VCaP (cell line): Measurements from ENCODE around the gene CHRM2.

Experiments
- H3K27ac ChIP-seq: fragments of 450-650 bp; 2 replicates; pipeline ENCODE4 v1.5.1; 2017
- CTCF ChIP-seq: fragments of 450-650 bp; conservative IDR thresholded peaks from 2 replicates; pipeline ENCODE4 v1.5.1; 2017; ENCODE audit warnings: mild to moderate bottlenecking, moderate library complexity

The CHRM2 gene

GRCh38 chr7:136940917-136941316, 72.5 kb downstream of the CHRM2 start:
- no peak overlapping the region for H3K27ac ChIP-seq
- TF ChIP-seq CTCF = no peak

GRCh38 chr7:136941816-136942215, 73.4 kb downstream of the CHRM2 start:
- H3K27ac ChIP-seq = no peak overlapping the region
- TF ChIP-seq CTCF = no peak

GRCh38 chr7:136942401-136942800, 73.9 kb downstream of the CHRM2 start:
- no peak for TF ChIP-seq CTCF
- no peak overlapping the region for H3K27ac ChIP-seq

- TF ChIP-seq CTCF = no peak
- H3K27ac ChIP-seq = no peak overlapping the region
Observed at GRCh38 chr7:136942994-136943393, 74.5 kb downstream of the CHRM2 start.

GRCh38 chr7:136947347-136947746, 78.9 kb downstream of the CHRM2 start:
- H3K27ac ChIP-seq = peak overlapping the region; percentile 34
- TF ChIP-seq CTCF = no peak

- TF ChIP-seq CTCF = no peak
Observed at GRCh38 chr7:136950331-136950730, 81.9 kb downstream of the CHRM2 start.

GRCh38 chr7:136953386-136953785, 84.9 kb downstream of the CHRM2 start:
- TF ChIP-seq CTCF = no peak
- H3K27ac ChIP-seq = no peak overlapping the region

More at GRCh38 chr7:136950331-136950730, 81.9 kb downstream of the CHRM2 start:
- no peak overlapping the region for H3K27ac ChIP-seq

GRCh38 chr7:136956232-136956631, 87.8 kb downstream of the CHRM2 start:
- TF ChIP-seq CTCF = no peak
- H3K27ac ChIP-seq = no peak overlapping the region
